ENCODE data around the gene HDAC5.

Gene HDAC5

GRCh38 chr17:44086364-44087311 lies 36.8 kb downstream of the HDAC5 start:
- Histone ChIP-seq H3K27me3 (ENCODE audit: control insufficient read depth, insufficient read depth, low read length, poor library complexity, severe bottlenecking) (no peaks in the 10 kb centered on the region), H3K9me3 (ENCODE audit: control insufficient read depth, low read length) (no peaks in the 10 kb centered on the region), H3K36me3 (ENCODE audit: control insufficient read depth, insufficient read depth, low read length) (peaks cover 25% of the 10 kb centered on the region), H3K27ac (ENCODE audit: insufficient read depth, low read depth, low read length, poor library complexity, severe bottlenecking) (peak overlapping the region; percentile 69), H3K4me3 (ENCODE audit: insufficient read depth, low read depth, low read length) (no peak overlapping the region), H3K4me1 (ENCODE audit: control insufficient read depth, insufficient read depth, low read length) (peaks cover 21% of the 10 kb centered on the region)
- WGBS, 2 experiments: 25 to 26% methylated on average over 20 to 22 of the region's 23 CpGs

GRCh38 chr17:44085908-44086307 lies 37.5 kb downstream of the HDAC5 start:
- Histone ChIP-seq H3K27me3 (ENCODE audit: control insufficient read depth, insufficient read depth, low read length, poor library complexity, severe bottlenecking) (no peaks in the 10 kb centered on the region), H3K4me1 (ENCODE audit: control insufficient read depth, insufficient read depth, low read length) (peaks cover 21% of the 10 kb centered on the region), H3K4me3 (ENCODE audit: insufficient read depth, low read depth, low read length) (no peak overlapping the region), H3K9me3 (ENCODE audit: control insufficient read depth, low read length) (no peaks in the 10 kb centered on the region), H3K27ac (ENCODE audit: insufficient read depth, low read depth, low read length, poor library complexity, severe bottlenecking) (no peak overlapping the region), H3K36me3 (ENCODE audit: control insufficient read depth, insufficient read depth, low read length) (peaks cover 18% of the 10 kb centered on the region)
- 85 to 88% methylated on average over 5 of the region's 5 CpGs for WGBS, 2 experiments

- Histone ChIP-seq H3K27ac (ENCODE audit: insufficient read depth, low read depth, low read length, poor library complexity, severe bottlenecking) (peak overlapping the region; percentile 53), H3K36me3 (ENCODE audit: control insufficient read depth, insufficient read depth, low read length) (peaks cover 25% of the 10 kb centered on the region), H3K4me3 (ENCODE audit: insufficient read depth, low read depth, low read length) (no peak overlapping the region), H3K4me1 (ENCODE audit: control insufficient read depth, insufficient read depth, low read length) (peaks cover 21% of the 10 kb centered on the region), H3K9me3 (ENCODE audit: control insufficient read depth, low read length) (no peaks in the 10 kb centered on the region), H3K27me3 (ENCODE audit: control insufficient read depth, insufficient read depth, low read length, poor library complexity, severe bottlenecking) (no peaks in the 10 kb centered on the region)
- 85 to 89% methylated on average over 7 of the region's 7 CpGs for WGBS, 2 experiments
Measured at GRCh38 chr17:44084921-44085320, 38.5 kb downstream of the HDAC5 start.

- peaks cover 27% of the 10 kb centered on the region for H3K36me3 ChIP-seq (ENCODE audit: control insufficient read depth, insufficient read depth, low read length)
- no peaks in the 10 kb centered on the region for H3K9me3 ChIP-seq (ENCODE audit: control insufficient read depth, low read length)
- no peaks in the 10 kb centered on the region for H3K27me3 ChIP-seq (ENCODE audit: control insufficient read depth, insufficient read depth, low read length, poor library complexity, severe bottlenecking)
- WGBS, 2 experiments: 47 to 60% methylated on average over 10 of the region's 10 CpGs
- no peak overlapping the region for H3K27ac ChIP-seq (ENCODE audit: insufficient read depth, low read depth, low read length, poor library complexity, severe bottlenecking)
- no peak overlapping the region for H3K4me3 ChIP-seq (ENCODE audit: insufficient read depth, low read depth, low read length)
- peaks cover 21% of the 10 kb centered on the region for H3K4me1 ChIP-seq (ENCODE audit: control insufficient read depth, insufficient read depth, low read length)
Measured at GRCh38 chr17:44084131-44084538, 39.3 kb downstream of the HDAC5 start.

GRCh38 chr17:44083250-44083849 lies 40.1 kb downstream of the HDAC5 start:
- Histone ChIP-seq H3K9me3 (ENCODE audit: control insufficient read depth, low read length) (no peaks in the 10 kb centered on the region), H3K4me3 (ENCODE audit: insufficient read depth, low read depth, low read length) (no peak overlapping the region), H3K27ac (ENCODE audit: insufficient read depth, low read depth, low read length, poor library complexity, severe bottlenecking) (no peak overlapping the region), H3K4me1 (ENCODE audit: control insufficient read depth, insufficient read depth, low read length) (peaks cover 21% of the 10 kb centered on the region), H3K27me3 (ENCODE audit: control insufficient read depth, insufficient read depth, low read length, poor library complexity, severe bottlenecking) (no peaks in the 10 kb centered on the region), H3K36me3 (ENCODE audit: control insufficient read depth, insufficient read depth, low read length) (peaks cover 28% of the 10 kb centered on the region)
- 92% methylated on average over 12 of the region's 12 CpGs for WGBS, 2 experiments

- no peak overlapping the region for H3K27ac ChIP-seq (ENCODE audit: insufficient read depth, low read depth, low read length, poor library complexity, severe bottlenecking)
- H3K4me1 ChIP-seq (ENCODE audit: control insufficient read depth, insufficient read depth, low read length): peaks cover 14% of the 10 kb centered on the region
- no peaks in the 10 kb centered on the region for H3K9me3 ChIP-seq (ENCODE audit: control insufficient read depth, low read length)
- H3K27me3 ChIP-seq (ENCODE audit: control insufficient read depth, insufficient read depth, low read length, poor library complexity, severe bottlenecking): no peaks in the 10 kb centered on the region
- WGBS, 2 experiments: 92 to 93% methylated on average over 21 of the region's 21 CpGs
- H3K36me3 ChIP-seq (ENCODE audit: control insufficient read depth, insufficient read depth, low read length): peaks cover 33% of the 10 kb centered on the region
- no peak overlapping the region for H3K4me3 ChIP-seq (ENCODE audit: insufficient read depth, low read depth, low read length)
Measured at GRCh38 chr17:44082256-44082927, 41.0 kb downstream of the HDAC5 start.

GRCh38 chr17:44081681-44082080 lies 41.8 kb downstream of the HDAC5 start:
- Histone ChIP-seq H3K27me3 (ENCODE audit: control insufficient read depth, insufficient read depth, low read length, poor library complexity, severe bottlenecking) (no peaks in the 10 kb centered on the region), H3K9me3 (ENCODE audit: control insufficient read depth, low read length) (no peaks in the 10 kb centered on the region), H3K36me3 (ENCODE audit: control insufficient read depth, insufficient read depth, low read length) (peaks cover 33% of the 10 kb centered on the region), H3K27ac (ENCODE audit: insufficient read depth, low read depth, low read length, poor library complexity, severe bottlenecking) (no peak overlapping the region), H3K4me1 (ENCODE audit: control insufficient read depth, insufficient read depth, low read length) (peaks cover 10% of the 10 kb centered on the region), H3K4me3 (ENCODE audit: insufficient read depth, low read depth, low read length) (no peak overlapping the region)
- WGBS, 2 experiments: 94 to 96% methylated on average over 3 of the region's 3 CpGs

GRCh38 chr17:44079877-44080821 lies 43.3 kb downstream of the HDAC5 start:
- Histone ChIP-seq H3K36me3 (ENCODE audit: control insufficient read depth, insufficient read depth, low read length) (peaks cover 45% of the 10 kb centered on the region), H3K27me3 (ENCODE audit: control insufficient read depth, insufficient read depth, low read length, poor library complexity, severe bottlenecking) (no peaks in the 10 kb centered on the region), H3K4me3 (ENCODE audit: insufficient read depth, low read depth, low read length) (no peak overlapping the region), H3K4me1 (ENCODE audit: control insufficient read depth, insufficient read depth, low read length) (no peaks in the 10 kb centered on the region), H3K9me3 (ENCODE audit: control insufficient read depth, low read length) (no peaks in the 10 kb centered on the region), H3K27ac (ENCODE audit: insufficient read depth, low read depth, low read length, poor library complexity, severe bottlenecking) (no peak overlapping the region)
- 93 to 95% methylated on average over 18 of the region's 18 CpGs for WGBS, 2 experiments

GRCh38 chr17:44078412-44078811 lies 45.0 kb downstream of the HDAC5 start:
- WGBS, 2 experiments: 96% methylated on average over 19 of the region's 19 CpGs
- no peak overlapping the region for H3K27ac ChIP-seq (ENCODE audit: insufficient read depth, low read depth, low read length, poor library complexity, severe bottlenecking)
- H3K27me3 ChIP-seq (ENCODE audit: control insufficient read depth, insufficient read depth, low read length, poor library complexity, severe bottlenecking): no peaks in the 10 kb centered on the region
- H3K4me3 ChIP-seq (ENCODE audit: insufficient read depth, low read depth, low read length): no peak overlapping the region
- no peaks in the 10 kb centered on the region for H3K4me1 ChIP-seq (ENCODE audit: control insufficient read depth, insufficient read depth, low read length)
- H3K9me3 ChIP-seq (ENCODE audit: control insufficient read depth, low read length): no peaks in the 10 kb centered on the region
- peaks cover 48% of the 10 kb centered on the region for H3K36me3 ChIP-seq (ENCODE audit: control insufficient read depth, insufficient read depth, low read length)

All from ectodermal cell (in vitro differentiated cells).